Anterior cingulate cortex (tissue), 58 donors: ENCODE results near the gene C22orf15.

Experiments used
- DNase-seq, 58 donors: peaks; one replicate each; lab custom pipeline; 2025; lab: John Stamatoyannopoulos, UW

Gene C22orf15

GRCh38 chr22:23786261-23786710 is 23.5 kb downstream of the C22orf15 start:
- DNase-seq = no peak

DNA sequence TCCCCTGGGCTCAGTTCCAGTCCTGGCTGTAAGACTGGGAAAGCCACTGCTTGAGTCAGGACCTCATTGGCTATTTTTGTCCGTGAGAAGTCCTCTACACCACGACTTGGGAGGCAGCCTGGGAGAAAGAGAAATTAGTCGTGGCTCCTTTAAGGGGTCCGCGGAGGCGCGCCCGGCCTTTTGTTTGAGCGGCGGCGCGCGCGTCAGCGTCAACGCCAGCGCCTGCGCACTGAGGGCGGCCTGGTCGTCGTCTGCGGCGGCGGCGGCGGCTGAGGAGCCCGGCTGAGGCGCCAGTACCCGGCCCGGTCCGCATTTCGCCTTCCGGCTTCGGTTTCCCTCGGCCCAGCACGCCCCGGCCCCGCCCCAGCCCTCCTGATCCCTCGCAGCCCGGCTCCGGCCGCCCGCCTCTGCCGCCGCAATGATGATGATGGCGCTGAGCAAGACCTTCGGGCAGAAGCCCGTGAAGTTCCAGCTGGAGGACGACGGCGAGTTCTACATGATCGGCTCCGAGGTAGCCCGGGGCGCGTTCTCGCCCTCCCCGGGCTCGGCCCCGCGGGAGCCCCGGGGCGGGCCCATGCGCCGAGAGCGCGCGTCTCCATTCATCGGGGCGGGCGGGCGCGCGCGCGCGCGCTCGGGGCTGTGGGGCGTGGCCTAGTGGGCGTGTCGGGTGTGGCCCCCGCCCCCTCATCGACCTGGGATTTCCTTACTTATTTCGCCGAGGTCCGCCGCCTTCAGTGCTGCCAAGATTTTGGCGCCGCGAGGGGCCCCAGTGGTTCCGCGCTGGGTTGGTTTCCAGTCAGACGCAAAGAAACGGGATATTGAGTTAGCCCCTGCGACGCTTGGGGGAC is 24.2 kb downstream of the C22orf15 start, which contains the start of gene SMARCB1:
TSS of gene SMARCB1 (plus strand) at position 215 of the 848 bp plus-strand sequence. CDS start at position 419, 204 bp downstream.
- DNase-seq = peak in 55 of 58 donors; percentile 31 to 89 (median 71)

GRCh38 chr22:23787600-23787896 is 24.8 kb downstream of the C22orf15 start:
- no peak for DNase-seq

GRCh38 chr22:23787910-23788309 is 25.1 kb downstream of the C22orf15 start:
- DNase-seq = no peak

- DNase-seq = no peak
Observed at GRCh38 chr22:23789121-23789520, 26.3 kb downstream of the C22orf15 start.

DNA sequence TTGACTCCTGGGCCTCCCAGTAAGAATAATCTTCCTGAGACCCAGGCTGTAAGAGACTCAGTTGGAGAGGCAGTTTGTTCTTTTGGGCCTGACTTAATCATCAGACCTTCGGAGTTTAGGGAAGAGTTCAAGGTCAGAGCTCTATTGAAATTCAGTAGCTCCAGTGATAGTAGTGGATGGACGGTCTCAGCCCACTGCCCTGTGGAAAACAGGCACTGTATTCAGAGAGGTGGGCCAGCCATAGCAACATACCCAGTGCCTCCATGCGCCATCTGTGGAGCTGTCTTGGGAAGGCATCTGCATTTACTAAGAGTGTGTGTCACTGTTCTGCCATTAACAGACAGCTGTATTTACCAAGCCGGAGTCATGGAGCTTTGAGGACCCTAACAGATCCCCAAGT is 26.8 kb downstream of the C22orf15 start:
- DNase-seq = peak in 8 of 58 donors; percentile 14 to 35 (median 18)

- DNase-seq = no peak
Observed at GRCh38 chr22:23790819-23791737, 28.3 kb downstream of the C22orf15 start.

DNA sequence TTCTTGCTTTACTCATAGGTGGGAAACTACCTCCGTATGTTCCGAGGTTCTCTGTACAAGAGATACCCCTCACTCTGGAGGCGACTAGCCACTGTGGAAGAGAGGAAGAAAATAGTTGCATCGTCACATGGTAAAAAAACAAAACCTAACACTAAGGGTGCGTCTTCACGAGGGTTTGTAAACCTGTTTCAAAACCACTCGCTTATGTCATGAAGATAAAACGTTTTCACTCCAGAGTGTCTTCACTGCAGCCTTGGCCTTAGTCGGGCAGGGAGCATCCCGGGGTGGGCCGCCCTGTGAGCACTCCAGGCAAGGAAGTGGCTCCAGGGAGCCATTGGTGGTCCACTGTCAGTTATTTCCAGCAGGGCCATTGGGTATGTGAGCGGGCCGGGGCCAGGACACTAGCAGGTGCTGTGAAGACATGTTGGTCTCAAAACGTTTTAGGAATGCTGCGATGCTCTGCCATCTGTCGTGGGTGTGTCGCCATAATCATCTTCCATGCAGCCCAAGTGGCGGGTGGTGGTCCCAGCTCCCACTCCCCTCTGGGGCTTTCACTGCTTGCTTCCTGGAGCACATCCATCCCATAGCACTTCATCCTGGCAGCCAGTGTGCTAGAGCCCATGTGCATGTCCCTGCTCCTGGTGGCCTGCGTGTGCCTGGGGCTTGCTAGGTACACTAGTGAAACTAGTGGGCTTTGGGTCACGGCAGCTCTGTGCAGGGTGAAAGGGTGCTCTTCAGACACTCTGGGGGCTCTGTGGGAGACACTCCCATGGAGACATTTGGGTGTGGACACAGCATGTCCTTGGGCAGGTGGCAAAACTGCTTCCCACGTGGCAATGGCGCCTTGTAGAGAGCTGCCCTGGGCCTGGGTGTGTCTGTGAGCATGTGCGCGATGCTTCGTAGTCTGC is 29.2 kb downstream of the C22orf15 start:
- DNase-seq = no peak

DNA sequence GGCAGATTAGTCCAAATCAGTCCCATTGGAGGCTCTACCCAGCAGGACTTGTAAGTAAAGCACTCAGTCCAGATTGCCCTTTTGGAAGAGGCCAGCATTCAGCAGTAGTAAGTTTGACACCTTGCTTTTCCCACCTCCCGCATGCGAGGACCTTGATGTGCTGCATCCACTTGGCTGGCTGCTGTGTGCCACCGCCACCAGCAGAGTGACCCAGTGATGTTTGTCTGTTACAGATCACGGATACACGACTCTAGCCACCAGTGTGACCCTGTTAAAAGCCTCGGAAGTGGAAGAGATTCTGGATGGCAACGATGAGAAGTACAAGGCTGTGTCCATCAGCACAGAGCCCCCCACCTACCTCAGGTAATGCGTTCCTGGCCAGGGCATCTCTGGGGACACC is 30.5 kb downstream of the C22orf15 start:
- no peak for DNase-seq

DNA sequence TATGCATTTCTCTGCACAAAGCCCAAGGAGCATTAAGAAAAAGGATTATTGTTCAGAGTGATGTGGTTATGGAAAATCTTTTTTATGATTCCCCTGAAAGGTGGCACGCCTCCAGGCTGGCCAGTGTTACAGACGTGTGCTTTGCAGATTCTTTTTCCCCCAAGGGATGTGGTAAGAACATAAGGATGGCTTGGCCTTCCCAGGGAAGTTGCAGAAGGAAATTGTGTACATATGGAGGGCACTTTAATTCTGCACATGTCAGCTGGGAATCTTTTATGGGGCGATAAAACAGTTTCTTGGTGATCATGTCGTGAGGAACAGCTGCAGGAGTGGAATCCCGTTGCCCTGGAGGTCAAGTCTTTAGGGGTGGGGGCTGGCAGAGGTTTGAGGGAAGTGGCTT is 33.7 kb downstream of the C22orf15 start:
- no peak for DNase-seq

- no peak for DNase-seq
Observed at GRCh38 chr22:23800297-23801237, 37.8 kb downstream of the C22orf15 start.

DNA sequence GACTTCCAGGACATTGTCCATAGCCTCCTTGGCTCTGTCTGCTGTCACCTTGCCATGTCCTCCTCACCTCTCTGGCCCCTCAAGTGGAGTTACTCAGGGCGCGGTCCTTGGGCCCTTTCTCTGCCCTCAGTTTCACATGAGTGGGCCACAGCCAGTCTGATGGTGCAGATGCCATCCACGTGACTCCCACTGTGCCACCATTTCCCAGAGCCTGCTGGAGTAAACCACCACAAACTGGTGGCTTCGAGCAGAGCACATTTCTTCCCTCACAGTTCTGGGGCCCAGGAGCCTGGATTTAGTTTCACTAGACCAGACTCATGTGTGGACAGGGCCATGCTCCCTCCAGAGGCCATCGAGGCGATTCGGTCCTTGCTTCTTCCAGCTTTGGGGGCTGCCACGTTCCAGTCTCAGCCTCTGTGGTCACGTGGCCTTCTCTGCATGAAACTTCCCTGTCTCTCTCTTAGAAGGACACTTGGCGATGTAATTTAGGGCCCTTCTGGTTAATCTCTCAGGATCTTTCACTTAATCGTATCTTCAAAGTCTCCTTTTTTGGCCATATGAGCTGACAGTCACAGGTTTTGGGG is 38.5 kb downstream of the C22orf15 start:
- DNase-seq = no peak

DNA sequence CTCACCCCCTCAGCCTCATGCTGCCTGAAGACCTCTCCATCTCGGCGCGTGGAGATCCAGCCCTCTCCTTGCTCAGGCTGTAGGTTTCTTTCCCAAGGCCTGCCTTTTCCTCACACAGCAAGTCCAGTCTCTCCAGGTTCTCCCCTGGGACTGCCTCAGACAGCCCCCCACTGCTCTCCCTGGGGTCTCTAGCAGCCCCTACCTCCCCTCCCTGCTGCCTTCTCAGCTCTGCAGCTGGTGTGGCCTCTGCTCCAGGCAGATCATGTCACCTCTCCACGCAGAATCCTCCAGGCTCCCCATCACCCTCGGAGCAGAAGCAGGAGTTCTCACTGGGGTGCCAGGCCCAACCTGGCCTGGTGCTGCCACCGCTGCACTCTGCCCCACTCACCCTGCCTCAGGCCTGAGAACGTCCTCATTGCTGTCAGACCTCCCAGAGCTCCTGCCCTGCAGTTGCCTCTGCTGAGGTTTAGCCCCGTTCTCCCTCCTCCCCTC is 39.1 kb downstream of the C22orf15 start:
- no peak for DNase-seq

GRCh38 chr22:23803001-23803819 is 40.4 kb downstream of the C22orf15 start:
- no peak for DNase-seq

DNA sequence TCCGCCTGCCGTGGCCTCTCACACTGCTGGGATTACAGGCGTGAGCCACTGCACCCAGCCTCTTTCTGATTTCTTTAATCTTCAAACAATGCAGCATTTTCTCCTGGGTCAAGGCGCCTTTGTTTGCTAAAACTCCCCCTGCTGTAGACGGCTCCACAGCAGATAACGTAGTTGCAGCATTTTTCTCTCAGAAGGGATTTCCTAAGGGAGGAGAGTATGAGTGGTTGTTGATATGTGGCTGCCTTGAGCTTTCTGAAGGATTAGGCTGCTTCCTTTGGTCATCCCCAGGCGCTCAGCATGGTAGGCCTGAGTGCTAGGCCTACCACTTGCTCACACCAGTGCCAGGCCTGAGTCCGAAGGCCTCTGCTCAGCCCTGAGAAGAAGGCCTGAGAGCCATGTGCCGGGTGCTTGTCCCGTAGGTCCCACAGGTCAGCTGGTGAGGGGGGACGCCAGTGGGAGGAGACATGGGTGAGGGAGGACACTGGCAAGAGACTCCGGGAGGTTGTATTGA is 42.0 kb downstream of the C22orf15 start:
- peak in 5 of 58 donors; percentile 11 to 71 (median 16) for DNase-seq

DNA sequence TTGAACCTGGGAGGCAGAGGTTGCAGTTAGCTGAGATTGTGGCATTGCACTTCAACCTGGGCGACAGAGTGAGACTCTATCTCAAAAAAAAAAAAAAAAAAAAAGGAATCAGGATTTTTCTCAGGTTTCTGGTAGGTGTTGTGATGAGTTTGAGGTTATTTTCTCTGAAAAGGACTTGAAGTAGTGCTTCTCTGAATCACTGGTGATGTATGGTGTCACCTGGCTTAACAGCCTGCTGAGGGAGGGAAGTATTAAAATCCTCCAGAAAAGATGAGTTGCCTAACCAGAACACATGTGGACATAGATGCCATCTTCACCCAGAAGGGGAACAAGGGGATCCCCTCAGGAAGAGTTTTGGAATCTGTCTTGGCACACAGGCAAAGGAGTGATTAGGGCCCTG is 44.0 kb downstream of the C22orf15 start:
- no peak for DNase-seq

GRCh38 chr22:23812378-23812777 is 49.6 kb downstream of the C22orf15 start:
- no peak for DNase-seq
